ENCODE results near the gene DDT. TPM values are rescaled to one million over a fixed set of nuclear protein-coding genes. Genes with fewer than 3 reads are reported as not detected.
"Not testable (repeated sequence)": the region's sequence is repeated elsewhere in the genome, so short reads cannot be mapped to it uniquely, and the experiment has no call there.

DDT gene
- total RNA-seq, 1 experiment from 2014 or later = 326 TPM

GRCh38 chr22:23989583-23990244, 15.5 kb upstream of the DDT start:
- DNase-seq (ENCODE audit: low spot score) = not testable (repeated sequence)

DNA sequence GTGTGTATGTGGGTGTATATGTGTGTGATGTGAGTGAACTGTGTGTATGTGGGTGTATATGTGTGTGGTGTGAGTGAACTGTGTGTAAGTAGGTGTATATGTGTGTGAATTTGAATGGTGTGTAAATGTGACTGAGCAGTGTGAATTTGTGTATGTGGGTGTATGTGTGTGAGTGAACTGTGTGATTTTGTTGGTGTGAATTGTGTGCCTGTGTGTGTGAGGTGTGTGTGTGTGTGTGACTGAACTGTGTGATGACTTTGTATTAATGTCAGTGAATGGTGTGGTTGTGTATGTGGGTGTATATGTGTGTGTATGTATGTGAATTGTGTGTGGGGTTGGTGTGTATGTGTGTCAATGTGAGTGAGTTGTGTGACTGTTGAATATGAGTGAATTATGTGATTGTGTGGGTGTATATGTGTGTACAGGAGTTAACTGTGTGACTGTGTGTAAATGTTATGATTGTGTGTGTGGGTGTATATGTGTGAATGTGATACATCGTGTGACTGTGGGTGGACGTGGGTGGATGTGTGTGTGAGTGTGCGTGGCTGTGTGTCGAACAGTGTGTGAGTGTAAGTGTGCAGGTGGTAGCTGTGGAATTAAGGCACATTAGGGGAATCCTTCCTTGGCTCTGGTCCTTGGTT, 12.4 kb upstream of the DDT start:
- DNase-seq (ENCODE audit: low spot score) = not testable (repeated sequence)

DNA sequence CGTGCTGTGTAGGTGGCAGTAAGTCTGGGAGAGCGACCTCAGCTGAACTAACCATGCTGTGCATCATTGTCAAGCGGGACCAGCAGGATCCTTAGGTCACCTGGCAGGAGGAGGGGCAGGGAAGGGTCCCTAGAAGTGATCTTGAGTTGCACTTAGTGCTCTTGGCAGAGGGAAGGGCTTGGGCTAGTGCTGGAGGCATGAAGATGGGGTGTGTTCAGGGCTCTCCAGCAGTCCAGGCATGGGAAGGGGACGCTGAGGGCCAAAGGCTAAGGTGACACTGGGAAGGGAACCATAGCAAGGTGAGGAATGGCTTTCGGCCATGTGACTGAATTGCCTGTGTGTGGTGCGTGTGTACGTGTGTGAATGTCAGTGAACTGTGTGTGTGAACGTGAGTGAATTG, 11.8 kb upstream of the DDT start:
- DNase-seq (ENCODE audit: low spot score) = not testable (repeated sequence)

- DNase-seq (ENCODE audit: low spot score) = no peak
Measured at GRCh38 chr22:23984430-23984829, 10.2 kb upstream of the DDT start.

DNA sequence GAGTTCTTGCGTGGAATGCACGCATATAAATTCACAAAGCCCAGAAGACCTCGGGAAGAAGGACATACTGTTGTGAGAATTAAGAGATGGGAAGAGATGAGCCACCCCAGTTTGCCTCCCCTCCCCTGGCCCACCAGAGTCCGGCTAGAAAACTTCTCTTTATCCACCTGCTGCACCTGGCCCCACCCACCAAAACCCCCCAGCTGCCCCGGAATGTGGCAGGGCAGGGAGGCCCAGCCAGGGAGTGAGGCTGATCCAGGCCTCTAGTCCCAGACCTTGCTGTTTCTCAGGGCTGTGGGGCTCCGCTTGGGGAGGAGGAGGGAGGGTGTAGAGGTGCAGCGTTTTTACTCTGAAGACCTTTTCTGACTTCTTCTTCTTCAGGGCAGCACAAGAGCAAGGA, 6.3 kb upstream of the DDT start:
- not testable (repeated sequence) for DNase-seq (ENCODE audit: low spot score)

- DNase-seq (ENCODE audit: low spot score) = not testable (repeated sequence)
Measured at GRCh38 chr22:23979557-23980240, 5.5 kb upstream of the DDT start, which contains the start of gene GSTT2. TSS of gene GSTT2 (plus strand) at chr22:23980134.

- DNase-seq (ENCODE audit: low spot score) = not testable (repeated sequence)
Measured at GRCh38 chr22:23977304-23977703, 3.1 kb upstream of the DDT start.

DNA sequence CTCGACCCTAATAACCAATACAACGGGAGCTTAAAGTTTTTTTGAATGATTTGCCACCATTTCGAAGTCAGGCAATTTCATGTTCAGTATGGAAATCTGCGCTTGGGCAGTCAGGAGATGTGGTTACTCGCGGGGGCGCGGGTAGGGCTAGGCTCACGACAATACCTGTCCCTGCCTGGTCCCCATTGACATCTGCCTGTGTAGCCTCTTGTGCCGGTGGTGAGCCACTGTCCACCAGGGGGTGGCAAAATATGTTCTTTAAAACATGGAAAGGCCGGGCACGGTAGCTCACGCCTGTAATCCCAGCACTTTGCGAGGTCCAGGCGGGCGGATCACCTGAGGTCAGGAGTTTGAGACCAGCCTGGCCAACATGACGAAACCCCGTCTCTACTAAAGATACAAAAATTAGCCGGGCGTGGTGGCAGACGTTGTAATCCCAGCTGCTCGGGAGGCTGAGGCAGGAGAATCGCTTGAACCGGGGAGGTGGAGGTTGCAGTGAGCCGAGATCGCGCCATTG, 653 bp upstream of the DDT start:
- not testable (repeated sequence) for DNase-seq (ENCODE audit: low spot score)

DNA sequence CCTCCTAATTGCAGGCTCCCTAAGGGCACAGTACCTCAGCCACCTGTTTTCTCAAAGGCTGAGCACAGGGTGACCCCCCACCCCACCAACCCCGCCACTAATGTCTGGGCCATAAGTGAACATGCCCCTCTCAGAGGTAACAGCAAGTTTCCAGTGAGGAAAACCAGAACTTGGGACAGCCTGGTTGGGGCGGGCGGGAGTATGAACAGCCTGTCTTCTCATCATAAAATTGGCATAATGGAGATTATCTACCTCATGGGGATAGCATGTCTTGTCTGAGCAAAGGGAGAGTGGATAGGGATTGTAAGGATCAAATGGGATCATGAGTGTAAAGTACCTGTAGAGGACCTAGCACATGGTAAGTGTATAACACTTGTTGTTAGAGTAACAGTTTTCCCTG, 2.3 kb downstream of the DDT start:
- DNase-seq (ENCODE audit: low spot score) = not testable (repeated sequence)

GRCh38 chr22:23970816-23971486, 3.3 kb downstream of the DDT start:
- no peak for DNase-seq (ENCODE audit: low spot score)

- DNase-seq (ENCODE audit: low spot score) = no peak
Measured at GRCh38 chr22:23970201-23970641, 4.0 kb downstream of the DDT start.

DNA sequence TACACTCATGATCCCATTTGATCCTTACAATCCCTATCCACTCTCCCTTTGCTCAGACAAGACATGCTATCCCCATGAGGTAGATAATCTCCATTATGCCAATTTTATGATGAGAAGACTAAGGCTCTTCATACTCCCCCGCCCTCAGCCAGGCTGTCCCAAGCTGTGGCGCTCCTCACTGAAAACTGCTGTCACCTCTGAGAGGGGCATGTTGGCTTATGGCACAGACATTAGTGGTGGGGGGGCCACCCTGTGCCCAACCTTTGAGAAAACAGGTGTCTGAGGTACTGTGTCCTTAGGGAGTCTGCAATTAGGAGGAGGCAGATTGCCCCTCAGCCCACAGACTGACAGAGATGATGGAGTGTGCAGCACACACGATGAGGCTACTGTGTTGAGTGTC, 5.2 kb downstream of the DDT start:
- DNase-seq (ENCODE audit: low spot score) = no peak

- not testable (repeated sequence) for DNase-seq (ENCODE audit: low spot score)
Measured at GRCh38 chr22:23966568-23966967, 7.7 kb downstream of the DDT start, which contains the start of gene DDTL. TSS of gene DDTL (plus strand) at chr22:23966888. CDS start at chr22:23966915, 27 bp downstream.

DNA sequence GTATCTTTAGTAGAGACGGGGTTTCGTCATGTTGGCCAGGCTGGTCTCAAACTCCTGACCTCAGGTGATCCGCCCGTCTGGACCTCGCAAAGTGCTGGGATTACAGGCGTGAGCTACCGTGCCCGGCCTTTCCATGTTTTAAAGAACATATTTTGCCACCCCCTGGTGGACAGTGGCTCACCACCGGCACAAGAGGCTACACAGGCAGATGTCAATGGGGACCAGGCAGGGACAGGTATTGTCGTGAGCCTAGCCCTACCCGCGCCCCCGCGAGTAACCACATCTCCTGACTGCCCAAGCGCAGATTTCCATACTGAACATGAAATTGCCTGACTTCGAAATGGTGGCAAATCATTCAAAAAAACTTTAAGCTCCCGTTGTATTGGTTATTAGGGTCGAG, 8.1 kb downstream of the DDT start:
- DNase-seq (ENCODE audit: low spot score) = not testable (repeated sequence)

DNA sequence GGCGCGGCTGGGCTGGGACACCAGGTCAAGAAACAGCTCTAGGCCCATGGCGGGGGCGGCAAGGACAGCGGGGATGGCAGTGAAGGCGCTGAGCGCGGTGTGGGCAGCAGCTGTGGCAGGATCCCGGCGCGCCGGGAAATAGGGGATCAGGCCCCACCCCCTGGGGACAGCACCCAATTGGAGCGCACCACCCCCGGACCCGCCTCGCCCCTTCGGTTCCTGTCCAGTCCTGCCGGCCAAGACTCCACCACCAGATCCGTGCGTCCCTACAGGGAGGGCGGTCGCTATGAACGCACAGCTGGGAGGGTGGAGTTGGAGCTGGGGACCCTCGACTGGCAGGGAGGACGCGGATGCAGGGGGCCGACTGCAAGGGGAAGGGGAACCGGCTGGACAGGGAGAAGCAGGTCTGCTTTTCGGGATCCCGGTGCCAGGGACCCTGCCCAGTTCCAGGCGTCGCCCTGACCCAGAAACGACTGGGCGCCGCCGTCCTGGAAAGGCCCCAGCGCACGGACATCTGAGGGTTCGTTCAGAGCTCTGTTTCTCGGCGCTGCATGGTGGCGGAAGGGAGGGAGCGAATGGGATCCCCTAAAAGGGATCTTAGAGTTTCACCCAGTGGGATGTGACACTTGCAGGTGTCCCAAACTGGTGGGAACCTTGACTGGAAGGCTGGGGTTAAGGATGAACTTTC, 13.0 kb downstream of the DDT start, which contains the start of gene GSTT2B:
Gene GSTT2B (minus strand): TSS at position 112 of the 688 bp plus-strand sequence. CDS start 64 bp downstream, at position 48.
- DNase-seq (ENCODE audit: low spot score) = not testable (repeated sequence)

- DNase-seq (ENCODE audit: low spot score) = peak; percentile 71
Measured at GRCh38 chr22:23956301-23956900, 17.8 kb downstream of the DDT start.

GRCh38 chr22:23955886-23956285, 18.4 kb downstream of the DDT start:
- not testable (repeated sequence) for DNase-seq (ENCODE audit: low spot score)

GRCh38 chr22:23954991-23955305, 19.3 kb downstream of the DDT start:
- not testable (repeated sequence) for DNase-seq (ENCODE audit: low spot score)

DNA sequence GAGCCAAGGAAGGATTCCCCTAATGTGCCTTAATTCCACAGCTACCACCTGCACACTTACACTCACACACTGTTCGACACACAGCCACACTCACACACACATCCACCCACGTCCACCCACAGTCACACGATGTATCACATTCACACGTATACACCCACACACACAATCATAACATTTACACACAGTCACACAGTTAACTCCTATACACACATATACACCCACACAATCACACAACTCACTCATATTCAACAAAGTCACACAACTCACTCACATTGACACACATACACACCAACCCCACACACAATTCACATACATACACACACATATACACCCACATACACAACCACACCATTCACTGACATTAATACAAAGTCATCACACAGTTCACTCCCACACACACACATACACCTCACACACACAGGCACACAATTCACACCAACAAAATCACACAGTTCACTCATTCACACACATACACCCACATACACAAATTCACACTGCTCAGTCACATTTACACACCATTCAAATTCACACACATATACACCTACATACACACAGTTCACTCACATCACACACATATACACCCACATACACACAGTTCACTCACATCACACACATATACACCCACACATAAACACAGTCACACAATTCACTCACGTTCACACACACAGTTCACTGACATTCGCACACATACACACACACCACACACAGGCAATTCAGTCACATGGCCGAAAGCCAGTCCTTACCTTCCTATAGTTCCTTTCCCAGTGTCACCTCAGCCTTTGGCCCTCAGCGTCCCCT, 19.8 kb downstream of the DDT start:
- not testable (repeated sequence) for DNase-seq (ENCODE audit: low spot score)

- not testable (repeated sequence) for DNase-seq (ENCODE audit: low spot score)
Measured at GRCh38 chr22:23953485-23953884, 20.8 kb downstream of the DDT start.

Measured in HT-29 (cell line).